Measurements from ENCODE around the gene CHST9.

Gene CHST9

DNA sequence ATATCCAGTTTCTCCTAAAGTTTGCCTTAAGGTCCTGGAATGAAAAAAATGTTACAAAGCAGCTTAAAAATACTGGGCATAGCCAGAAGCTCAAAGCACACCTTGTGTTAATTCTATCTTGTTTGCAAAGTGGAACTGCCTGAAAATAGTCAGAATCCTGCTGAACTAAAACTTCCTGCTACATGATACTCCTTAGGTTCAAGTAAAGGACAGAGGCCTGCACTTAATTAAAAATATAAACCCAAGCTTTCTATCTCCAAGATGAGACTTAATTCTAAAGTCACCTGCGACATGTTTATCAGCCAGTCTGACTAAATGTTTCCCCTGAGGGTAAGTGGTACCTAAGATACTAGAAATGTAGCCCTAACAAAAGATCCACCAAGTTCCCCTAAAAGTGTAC, 103.4 kb downstream of the CHST9 start:
- DNase-seq, result no peak

DNA sequence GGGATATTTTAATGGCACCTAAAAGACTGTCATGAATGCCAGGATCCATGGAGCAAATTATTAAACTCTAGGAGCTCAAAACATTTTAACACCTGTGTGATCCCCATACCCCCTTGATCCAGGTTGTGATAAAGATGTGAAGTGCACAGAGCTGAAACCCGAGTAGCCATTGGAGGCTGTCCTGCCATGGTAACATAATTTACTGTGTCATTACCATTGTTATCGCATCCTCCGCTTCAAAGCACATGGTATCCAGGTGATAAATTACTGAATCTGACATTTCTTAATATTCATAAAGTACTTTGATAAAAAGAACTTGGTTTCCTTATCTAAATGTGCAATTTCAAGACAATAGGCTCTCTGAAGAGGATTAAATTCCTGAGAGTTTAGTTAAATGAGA, 109.3 kb downstream of the CHST9 start:
- DNase-seq, result no peak

DNA sequence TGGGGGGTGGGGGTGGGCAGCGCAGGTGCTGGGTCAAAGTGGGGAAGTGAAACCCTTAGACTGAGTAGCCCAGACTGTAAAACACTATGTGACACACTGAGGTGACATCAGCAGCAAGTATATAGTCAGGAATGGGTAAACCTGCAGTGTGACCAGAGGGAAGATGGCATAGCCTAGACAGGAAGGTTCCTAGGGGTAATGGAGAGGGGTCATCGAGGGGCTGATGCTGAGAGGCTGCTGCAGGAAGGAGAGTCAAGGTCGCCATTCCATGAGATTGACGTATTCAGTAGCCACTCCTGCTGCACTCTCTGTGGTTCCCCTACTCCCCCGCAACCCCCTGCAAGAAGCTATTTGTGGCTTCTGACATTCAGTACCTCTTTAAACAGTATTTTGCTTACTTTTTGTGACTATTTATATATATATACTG, 111.7 kb downstream of the CHST9 start:
- no peak for DNase-seq

DNA sequence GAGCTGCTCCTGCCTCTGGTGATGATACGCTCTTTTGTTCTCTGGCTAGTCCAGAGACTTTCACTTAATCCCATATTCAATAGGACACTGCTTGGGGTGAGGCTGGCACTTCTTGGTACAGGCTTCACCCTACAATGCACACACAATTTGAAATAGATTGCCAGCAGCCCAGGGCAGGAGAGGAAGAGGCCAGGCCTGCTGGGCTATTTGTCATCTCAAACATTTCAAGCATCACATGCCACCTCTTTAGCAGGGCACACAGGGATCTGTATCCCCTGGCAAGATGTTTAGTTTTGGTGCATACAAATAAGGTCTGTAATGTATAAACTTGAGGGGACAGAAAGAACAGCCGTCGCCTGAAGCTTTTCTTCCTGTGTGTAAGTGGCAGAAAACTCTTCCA, 120.4 kb downstream of the CHST9 start:
- no peak for DNase-seq

DNA sequence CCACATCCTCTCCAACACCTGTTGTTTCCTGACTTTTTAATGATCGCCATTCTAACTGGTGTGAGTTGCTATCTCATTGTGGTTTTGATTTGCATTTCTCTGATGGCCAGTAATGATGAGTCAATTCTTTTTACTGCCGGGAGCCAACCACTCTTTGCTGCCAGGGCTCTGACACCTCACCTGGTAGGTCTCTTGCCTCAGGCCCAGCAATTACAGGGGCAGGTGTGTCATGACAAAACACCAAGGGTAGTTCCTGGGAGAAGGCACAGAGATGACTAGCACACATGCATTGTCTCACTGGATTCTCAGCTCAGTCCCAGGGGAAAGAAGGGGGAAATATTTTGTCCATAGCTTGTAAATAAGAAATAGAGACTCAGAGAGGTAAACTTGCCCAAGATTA, 122.3 kb downstream of the CHST9 start:
- DNase-seq, result no peak

DNA sequence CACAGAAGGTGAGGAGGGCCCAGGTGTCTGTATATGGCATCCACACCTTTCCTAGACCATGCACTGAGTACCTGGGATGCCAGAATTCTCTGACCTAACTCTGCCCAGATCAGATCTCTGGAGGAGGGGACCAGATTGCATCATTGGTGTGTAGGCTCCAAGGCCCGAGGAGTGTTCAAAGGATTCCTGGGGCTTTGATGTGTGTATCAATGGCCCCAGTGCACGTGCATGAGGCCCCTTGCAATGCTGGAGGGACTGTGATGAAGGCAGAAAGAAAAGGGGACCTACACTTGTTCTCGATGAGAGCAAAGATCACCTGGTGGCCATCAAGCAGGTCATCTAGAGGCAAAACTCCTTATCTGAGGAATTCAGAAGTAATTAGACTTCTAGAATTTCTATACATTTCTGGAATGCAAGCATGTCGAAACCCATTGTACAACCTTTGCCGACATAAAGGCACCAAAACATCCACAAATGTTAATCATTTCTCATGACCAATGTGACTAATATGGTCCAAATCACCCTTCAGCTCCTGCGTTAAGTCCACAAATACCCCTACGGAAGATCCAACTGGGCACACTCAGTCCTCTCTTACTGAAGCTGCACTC, 123.5 kb downstream of the CHST9 start:
- DNase-seq, result no peak

DNA sequence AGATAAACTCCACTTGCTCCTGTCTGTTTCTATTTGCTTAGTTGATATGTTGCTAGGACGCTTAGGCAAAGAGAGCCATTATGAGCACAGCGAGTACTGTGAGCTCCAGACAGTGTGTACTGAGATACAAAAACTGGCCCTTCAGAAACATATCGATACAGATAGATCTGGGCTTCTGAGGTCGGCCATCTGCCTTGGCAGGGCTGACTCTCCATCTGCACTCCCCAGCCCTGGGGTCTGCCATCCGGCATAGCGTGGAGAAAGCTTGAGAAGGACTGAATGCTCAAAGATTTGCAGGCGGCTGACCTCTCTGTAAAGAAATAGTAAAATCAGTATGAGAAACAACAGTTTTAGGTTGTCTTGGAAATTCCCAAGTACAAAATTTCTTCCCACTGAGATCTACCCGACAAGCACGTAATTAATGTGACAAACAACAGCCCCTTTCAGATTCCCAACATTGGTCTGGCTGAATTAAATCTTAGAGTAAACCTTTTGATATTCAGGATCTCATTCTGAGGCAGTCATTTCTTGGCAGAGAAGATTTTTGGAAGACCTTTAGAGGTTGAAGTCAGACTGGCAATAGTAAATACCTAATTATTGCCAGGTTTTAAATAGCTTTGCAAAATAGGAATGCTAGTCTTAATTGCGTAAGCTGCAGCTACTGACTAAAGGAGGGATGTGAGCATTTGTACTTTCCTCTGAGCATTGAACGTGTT, 127.4 kb downstream of the CHST9 start:
- no peak for DNase-seq

DNA sequence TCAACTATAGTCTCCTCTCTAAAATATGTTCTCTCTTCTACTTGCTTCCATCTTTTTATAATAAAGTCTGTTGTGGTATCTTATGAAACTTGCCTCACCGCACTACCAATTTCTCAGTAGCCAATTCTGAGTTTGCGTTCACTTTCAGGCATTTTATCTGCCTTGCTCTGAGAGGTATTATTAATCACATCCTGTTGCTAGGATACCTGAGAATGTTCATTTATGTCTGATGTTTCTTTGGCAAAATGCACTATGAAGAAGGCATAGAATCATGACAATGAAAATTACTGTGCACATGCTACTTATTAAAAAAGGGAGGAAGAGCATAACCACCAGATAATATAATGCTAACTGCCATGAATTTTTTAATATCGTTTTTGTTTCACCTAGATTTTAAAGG, 130.2 kb downstream of the CHST9 start:
- no peak for DNase-seq

DNA sequence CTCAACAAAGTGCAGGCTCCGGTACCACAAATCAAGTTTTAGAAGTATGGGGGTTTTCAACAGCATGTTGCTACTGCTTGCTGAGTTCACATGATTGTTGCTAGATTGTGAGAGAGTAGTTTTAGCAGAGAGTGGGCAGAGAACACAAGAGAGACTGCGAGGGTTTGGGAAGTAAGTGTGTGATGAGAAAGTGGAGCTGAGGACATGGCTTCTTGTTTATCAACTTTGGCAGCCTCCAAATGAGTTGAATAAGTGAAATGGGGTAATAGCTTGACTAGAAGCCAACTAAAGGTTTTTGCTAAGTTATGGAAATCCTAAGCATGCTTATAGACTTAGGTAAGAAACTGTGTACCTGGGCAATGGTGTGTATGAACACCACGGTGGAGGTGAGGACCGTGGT, 135.1 kb downstream of the CHST9 start:
- DNase-seq, result no peak

DNA sequence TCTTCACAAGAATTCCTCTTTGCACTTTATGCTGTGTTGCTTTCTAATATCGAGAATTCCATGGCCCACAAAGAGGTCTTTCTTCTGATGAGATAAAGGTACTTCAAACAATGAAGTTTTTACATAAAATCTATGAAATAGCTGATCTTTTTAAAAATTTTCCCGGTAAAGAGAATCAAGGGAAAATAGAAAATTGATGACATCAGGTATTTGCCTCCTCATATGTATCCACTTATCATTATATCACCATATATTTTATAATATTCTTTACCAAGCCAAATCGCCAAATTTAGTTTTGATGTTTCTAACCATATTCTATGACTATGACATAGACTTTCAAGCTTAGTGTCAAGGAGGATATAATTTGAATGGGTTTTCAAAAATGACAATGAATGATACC, 139.8 kb downstream of the CHST9 start:
- no peak for DNase-seq

DNA sequence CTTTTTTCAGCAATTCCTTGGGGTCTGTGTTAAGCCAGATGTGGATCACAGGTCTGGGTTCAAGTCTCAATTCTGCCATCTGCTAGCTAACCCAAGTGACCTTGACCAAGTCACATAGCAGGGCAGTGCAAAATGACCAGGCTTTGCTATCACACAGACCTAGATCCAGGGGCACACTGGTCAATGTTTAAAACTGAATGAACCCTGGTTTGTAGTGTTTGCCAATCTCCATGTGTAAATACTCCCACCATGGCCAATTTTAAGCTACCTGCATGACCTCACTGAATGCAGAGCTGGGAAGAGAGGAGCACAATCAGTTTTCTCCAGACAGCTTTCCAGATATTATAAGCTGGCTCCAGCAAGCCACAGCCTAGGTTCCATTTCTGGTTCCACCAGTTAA, 142.9 kb downstream of the CHST9 start:
- no peak for DNase-seq

DNA sequence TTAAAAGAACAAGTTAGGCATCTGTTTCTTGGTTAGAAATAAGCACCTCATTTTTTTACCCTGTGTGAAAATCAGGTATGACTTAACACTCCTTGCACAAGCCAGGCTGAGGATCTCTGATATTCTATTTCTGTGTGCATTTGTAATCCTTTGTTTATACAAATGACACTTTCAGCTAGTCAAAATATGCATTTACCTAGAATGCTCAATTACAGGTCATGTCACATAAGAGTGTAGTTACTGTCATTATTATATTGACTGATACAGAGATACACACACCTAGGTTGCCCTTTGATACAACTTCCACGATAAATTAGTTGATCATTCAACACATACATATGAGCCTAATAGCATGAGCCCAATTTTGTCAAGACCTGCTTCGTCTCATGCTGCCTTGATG, 144.3 kb downstream of the CHST9 start:
- no peak for DNase-seq

DNA sequence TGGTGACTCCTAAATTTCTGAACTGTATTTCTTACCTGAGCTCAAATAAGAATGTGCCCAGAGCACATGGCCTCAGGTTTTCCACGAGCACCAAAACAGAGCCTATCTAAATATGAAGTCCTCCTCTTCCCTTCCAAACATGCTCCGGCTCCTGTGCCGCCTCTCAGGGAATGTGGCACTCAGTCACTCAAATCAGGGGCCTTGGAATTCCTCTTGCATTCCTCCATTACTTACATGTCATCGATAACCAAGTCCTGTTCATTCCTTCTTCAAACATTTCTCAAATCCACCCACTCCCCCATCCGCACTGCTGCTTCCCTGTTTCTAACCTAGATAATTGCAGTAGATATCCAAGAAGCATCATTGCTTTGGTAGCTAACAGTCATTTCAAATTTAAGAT, 151.4 kb downstream of the CHST9 start:
- no peak for DNase-seq

DNA sequence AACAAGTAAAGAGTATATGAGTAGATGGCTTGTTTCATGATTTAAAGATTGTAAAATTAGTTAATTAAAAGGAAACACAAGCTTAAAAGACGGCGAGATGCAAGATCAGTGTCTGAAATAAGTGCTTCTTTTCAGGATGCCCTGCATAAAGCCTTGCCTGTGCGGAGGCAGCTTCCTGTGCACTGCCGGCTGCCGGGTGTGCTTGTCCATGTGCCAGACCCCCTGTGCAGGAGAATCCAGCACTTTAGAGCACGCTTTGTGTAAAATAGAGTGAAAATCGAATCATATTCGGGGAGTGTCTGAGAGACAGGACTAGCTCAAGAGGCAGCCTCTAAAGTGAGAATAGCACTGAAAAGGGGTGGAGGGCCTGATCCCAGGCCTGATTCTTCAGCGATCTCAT, 154.7 kb downstream of the CHST9 start:
- DNase-seq, result no peak

DNA sequence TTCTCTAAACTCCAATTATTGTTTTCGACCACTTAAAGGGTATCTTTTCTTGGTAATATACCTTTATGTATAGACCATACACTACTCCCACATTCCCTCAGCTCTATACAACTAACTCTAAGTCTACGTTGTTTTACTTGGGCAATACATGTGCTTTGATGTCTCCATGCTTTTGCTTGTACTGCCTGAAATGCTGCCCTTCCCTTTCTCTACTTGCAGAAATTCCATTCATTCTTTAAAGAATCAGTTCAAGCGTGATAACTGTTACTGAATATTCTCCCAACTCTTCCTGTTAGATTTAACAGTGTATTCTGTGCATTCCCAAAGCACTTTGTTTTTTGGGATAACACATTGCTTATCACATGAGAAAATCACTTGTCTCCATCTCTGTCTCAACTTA, 162.6 kb downstream of the CHST9 start:
- no peak for DNase-seq

DNA sequence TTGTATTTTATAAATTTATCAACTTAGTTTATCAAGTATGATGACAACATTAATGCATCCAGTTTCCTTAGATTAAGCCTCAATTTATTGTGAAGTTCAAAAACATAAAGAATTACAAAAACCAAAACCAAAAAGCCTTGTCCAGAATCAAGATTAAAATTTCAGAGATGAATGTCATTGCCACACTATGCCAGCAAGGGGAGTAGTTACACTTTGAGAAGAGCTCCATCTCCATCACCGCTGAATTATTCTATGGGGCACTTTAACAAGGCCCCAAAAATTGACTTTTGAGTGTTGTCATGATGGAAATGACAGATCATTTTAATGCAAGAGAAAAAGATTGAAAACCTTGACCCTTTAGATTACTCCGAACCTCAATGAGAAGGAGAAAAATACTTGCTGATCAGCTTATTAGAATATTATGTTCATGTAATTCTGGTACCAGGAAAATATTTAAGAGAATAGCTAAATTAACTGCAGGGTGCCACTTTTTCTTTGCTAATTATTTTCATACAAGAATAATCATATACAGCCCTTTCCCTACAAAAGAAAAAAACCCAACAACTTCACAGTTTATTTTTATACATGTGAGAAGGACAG, 167.1 kb downstream of the CHST9 start:
- DNase-seq, result no peak

DNA sequence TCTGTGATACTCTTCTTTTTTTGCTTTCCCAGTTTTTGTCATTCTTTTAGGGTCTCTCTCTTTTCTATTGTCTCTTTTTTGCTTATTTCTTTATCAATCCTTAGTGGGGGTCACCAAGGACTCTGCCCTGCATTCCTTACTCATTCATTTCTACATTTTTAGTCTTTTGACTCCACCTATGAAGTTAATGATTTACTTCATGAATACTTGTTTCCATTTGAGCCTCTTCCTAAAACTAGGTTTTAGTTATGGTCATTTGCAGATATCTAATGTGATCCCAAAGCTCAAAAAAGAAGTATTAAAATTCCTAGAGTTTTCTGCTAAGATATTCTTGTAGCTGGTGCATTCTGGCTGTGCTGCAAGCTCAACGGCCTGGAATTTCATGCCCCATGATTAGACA, 170.3 kb downstream of the CHST9 start:
- DNase-seq, result no peak

DNA sequence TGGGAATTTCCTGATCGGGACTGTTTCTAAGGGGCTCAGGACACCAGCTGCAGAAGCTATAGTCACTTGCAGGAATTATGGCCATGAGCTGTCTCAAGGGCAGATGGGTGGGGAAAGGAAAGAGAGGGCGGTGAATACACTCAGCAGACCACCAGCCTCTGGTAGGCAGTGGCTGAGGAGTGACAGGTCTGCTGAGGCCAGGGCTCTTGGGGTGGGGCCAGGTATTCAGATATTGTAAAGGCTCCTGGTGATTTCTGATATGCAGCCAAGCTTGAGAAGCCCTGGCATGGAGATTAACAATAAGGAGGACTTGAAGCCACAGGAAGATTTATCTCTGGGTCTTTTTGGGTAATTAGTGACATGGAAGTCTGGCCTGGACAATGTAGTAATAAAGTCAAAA, 174.3 kb downstream of the CHST9 start:
- no peak for DNase-seq

DNA sequence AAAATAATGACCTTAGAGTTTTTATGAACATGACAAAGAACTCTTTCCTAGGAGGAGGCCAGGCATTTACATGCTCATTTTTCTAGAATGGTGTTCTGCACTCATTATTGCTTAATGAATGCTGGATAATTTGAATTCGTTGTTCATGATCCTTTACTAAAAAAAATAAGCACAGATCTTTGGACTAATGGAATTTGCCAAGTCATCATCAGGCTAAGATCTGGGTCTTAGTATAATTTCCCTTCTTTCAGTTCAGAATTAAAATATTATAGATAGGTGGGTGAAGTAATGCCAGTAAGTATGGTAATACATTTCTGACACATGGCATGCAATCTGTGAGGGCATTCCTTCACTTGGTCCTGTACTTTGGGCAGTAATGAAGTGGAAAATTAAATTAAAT, 175.8 kb downstream of the CHST9 start:
- DNase-seq, result no peak

DNA sequence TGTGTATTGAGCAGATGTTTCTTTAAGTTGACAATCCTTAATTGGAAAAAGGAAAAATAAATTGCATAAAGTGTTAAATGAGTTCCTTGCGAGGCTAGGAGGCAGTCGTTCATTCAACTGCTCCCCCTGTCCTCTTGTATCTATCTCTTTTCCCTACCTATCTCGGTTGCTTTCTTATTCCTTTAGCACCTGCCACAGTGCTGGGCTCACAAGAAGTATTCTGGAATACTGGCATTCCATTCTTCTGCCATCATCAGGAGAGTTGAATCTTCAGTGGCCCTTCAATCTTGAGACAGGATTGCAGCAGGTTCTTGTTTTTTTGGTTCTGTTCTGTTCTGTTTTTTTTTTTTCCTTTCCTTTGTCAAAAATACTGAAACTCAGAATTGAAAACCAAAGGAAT, 176.5 kb downstream of the CHST9 start:
- no peak for DNase-seq

DNA sequence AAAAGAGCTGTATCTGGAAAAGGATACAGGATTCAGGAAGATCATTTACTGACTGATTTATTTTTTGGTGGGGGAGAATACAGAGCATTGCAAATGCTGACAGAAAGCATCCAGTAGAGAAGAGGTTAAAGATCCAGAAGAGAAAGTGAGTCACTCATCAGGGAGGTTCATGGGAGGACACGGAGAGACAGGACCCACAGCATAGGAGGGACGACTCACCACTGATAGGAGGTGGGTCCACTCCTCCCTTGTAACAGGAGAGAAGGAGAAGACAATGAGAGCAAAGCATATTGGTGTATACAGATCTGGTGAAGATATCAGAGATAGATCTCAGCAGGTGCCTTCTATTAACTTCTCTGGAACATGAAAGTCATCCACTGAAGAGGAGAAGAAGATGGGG, 177.2 kb downstream of the CHST9 start:
- DNase-seq, result no peak

DNA sequence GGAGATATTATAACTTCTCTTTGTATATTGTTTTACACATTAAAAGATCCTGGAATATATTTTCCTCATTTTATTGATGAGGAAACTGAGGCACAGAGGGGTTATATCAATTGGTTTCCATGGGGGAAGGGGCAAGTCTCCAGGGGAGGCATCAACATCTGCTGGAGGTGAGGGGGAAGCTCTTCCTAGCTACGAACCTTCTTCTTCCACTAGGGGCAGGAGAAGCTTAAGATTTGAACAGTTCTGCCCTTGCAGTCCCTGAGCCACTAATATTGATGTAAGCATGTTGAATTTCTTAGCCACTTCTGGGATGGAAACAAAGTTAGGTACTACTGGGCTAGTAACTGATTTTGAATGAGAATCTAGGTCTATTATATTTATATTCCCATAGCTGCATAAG, 179.5 kb downstream of the CHST9 start:
- DNase-seq, result no peak

DNA sequence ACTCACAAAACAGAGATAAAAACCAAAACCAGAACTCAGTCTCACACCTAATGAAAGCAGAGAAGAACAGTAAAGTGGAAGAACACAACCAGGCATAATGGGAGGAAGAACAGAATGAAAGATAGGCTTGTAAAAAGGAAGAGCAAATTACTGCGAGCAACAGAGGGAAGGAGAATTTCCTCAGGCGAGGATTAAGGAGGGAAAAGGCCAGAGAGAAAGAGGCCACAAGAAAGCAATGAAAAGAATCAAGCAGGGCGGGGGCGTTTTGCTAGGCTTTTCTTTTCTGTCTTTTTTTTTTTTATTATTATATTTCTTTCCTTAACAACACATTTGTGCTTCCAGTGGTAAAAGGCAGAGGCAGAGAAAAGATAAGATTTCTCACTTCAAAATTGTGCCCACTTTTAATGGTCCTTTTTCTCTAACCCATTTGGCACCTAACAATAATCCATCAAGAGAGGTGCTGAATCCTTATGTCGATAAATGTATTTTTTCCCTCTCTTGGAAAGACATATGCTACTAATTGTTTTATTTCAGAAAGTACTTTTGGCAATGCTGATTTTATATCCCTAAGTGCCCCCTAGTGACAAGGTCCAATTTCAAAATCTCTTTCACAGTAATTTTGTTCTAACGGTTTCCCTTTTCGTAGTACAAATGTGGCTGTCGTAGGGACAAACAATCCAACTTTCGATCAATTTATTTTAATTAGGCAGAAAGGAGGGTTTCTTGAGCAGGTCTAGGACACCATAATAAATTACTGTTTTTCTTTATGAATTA, 180.9 kb downstream of the CHST9 start:
- DNase-seq, result no peak

DNA sequence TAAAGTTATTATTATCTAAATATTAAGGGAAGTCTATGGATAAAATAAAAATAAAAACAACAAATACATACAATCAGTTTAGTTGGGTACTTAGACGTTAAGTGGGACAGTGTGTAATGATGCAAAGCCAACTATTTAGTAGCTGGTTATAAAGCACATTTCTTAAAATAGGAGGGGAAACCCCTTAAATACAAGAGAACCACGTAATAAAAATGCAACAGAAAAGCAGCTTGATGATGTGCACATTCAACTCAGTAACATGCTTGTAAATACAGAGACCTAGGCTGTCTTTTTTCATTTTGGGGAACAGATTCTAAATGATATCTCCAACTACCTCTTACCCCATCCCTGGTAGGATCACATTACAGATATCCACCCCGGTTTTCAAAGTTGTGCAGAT, 185.3 kb downstream of the CHST9 start:
- DNase-seq, result no peak

Measured in activated CD4-positive, alpha-beta T cell treated with anti-CD3 and anti-CD28 coated beads, Interleukin-2, amount 50 U/mL, for 1 hour (primary cell).